Neural progenitor cell (in vitro differentiated cells): Measurements from ENCODE around the gene DNLZ. TPM values are rescaled to one million over a fixed set of nuclear protein-coding genes. Genes with fewer than 3 reads are reported as not detected.

Source experiments
- DNase-seq: peaks from one replicate; pipeline ENCODE4 v3.0.0-alpha.2; 2016; ENCODE audit warnings: low spot score
- H2AFZ ChIP-seq: fragments of 200-600 bp; sonication (generic); replicated peaks from 2 replicates; pipeline ENCODE4 v1.6.1; 2016; ENCODE audit warnings: antibody characterized with exemption
- H3F3A ChIP-seq: fragments of 200-600 bp; sonication (generic); 2 replicates; pipeline ENCODE4 v1.6.1; 2016; ENCODE audit warnings: antibody characterized with exemption, low read depth
- H3K27ac ChIP-seq: fragments of 200-600 bp; sonication (generic); 2 replicates; pipeline ENCODE4 v1.5.1; 2016; ENCODE audit warnings: mild to moderate bottlenecking
- H3K27me3 ChIP-seq: fragments of 200-600 bp; sonication (generic); 2 replicates; pipeline ENCODE4 v1.6.1; 2016; ENCODE audit warnings: mild to moderate bottlenecking, moderate library complexity
- H3K36me3 ChIP-seq: fragments of 200-600 bp; sonication (generic); 2 replicates; pipeline ENCODE4 v1.5.1; 2016
- H3K4me1 ChIP-seq: fragments of 200-600 bp; sonication (generic); 2 replicates; pipeline ENCODE4 v1.6.1; 2016; ENCODE audit warnings: mixed run types
- H3K4me2 ChIP-seq: fragments of 200-600 bp; sonication (generic); 2 replicates; pipeline ENCODE4 v1.6.1; 2016
- H3K4me3 ChIP-seq: fragments of 200-600 bp; sonication (generic); 2 replicates; pipeline ENCODE4 v1.5.1; 2016
- H3K79me2 ChIP-seq: fragments of 200-600 bp; sonication (generic); 2 replicates; pipeline ENCODE4 v1.6.1; 2016; ENCODE audit warnings: low read depth
- H3K9ac ChIP-seq: fragments of 200-600 bp; sonication (generic); 2 replicates; pipeline ENCODE4 v1.6.1; 2016
- H3K9me3 ChIP-seq: fragments of 200-600 bp; sonication (generic); 2 replicates; pipeline ENCODE4 v1.5.1; 2016; ENCODE audit warnings: low read depth
- H4K20me1 ChIP-seq: fragments of 200-600 bp; sonication (generic); 2 replicates; pipeline ENCODE4 v1.6.1; 2016; ENCODE audit warnings: low read depth
- H3K27ac Mint-ChIP-seq: 3 replicates; pipeline ENCODE4 v1.8.0; 2021; ENCODE audit warnings: mixed read lengths
- H3K27me3 Mint-ChIP-seq: 2 replicates; pipeline ENCODE4 v1.8.0; 2022; ENCODE audit warnings: low read depth, mild to moderate bottlenecking, inconsistent platforms, moderate library complexity, mixed read lengths; ENCODE audit not compliant: insufficient read depth
- H3K36me3 Mint-ChIP-seq: 3 replicates; pipeline ENCODE4 v1.8.0; 2021; ENCODE audit warnings: mixed read lengths
- H3K4me1 Mint-ChIP-seq: 3 replicates; pipeline ENCODE4 v1.8.0; 2021; ENCODE audit warnings: mixed read lengths
- H3K4me3 Mint-ChIP-seq: 3 replicates; pipeline ENCODE4 v1.8.0; 2021; ENCODE audit warnings: mild to moderate bottlenecking, moderate library complexity, mixed read lengths
- H3K9me3 Mint-ChIP-seq: 3 replicates; pipeline ENCODE4 v1.8.0; 2020; ENCODE audit warnings: mixed read lengths
- EZH2 ChIP-seq: fragments of 200-600 bp; sonication (generic); IDR thresholded peaks from 2 replicates; pipeline ENCODE4 v1.6.1; 2017; ENCODE audit warnings: antibody characterized with exemption, mild to moderate bottlenecking, moderate library complexity
- EZH2phosphoT487 ChIP-seq: fragments of 200-600 bp; sonication (generic); IDR thresholded peaks from 2 replicates; pipeline ENCODE4 v1.6.1; 2017; ENCODE audit warnings: antibody characterized with exemption
- total RNA-seq: library from RNA; depleted of rRNA; stranded (reverse); fragments of >200 nt; gene quantifications from 2 replicates; pipeline ENCODE4 v1.2.3, GENCODE V29; 2015; ENCODE audit warnings: low replicate concordance
- TF ChIP-seq, protein P1 (sequence below): fragments of 200-600 bp; sonication (generic); IDR thresholded peaks from 2 replicates; pipeline ENCODE4 v1.5.1; 2017; ENCODE audit warnings: antibody characterized with exemption, mild to moderate bottlenecking

Gene DNLZ
- total RNA-seq, 1 donor from 2014 or later = 3.4 TPM

- no peaks in the 10 kb centered on the region for H3K9me3 Mint-ChIP-seq
- Histone ChIP-seq H3K9me3 (no peaks in the 10 kb centered on the region), H3K9ac (no peak overlapping the region), H3K79me2 (peaks cover 5% of the 10 kb centered on the region), H2AFZ (no peak overlapping the region), H3K4me3 (no peak overlapping the region), H3K4me2 (no peak overlapping the region), H3K4me1 (no peaks in the 10 kb centered on the region), H3K27ac (no peak overlapping the region), H3F3A (peaks cover 12% of the 10 kb centered on the region), H4K20me1 (peaks cover 51% of the 10 kb centered on the region), H3K36me3 (no peaks in the 10 kb centered on the region), H3K27me3 (no peaks in the 10 kb centered on the region)
- TF ChIP-seq, protein P1, sequence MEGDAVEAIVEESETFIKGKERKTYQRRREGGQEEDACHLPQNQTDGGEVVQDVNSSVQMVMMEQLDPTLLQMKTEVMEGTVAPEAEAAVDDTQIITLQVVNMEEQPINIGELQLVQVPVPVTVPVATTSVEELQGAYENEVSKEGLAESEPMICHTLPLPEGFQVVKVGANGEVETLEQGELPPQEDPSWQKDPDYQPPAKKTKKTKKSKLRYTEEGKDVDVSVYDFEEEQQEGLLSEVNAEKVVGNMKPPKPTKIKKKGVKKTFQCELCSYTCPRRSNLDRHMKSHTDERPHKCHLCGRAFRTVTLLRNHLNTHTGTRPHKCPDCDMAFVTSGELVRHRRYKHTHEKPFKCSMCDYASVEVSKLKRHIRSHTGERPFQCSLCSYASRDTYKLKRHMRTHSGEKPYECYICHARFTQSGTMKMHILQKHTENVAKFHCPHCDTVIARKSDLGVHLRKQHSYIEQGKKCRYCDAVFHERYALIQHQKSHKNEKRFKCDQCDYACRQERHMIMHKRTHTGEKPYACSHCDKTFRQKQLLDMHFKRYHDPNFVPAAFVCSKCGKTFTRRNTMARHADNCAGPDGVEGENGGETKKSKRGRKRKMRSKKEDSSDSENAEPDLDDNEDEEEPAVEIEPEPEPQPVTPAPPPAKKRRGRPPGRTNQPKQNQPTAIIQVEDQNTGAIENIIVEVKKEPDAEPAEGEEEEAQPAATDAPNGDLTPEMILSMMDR = no peak
- TF ChIP-seq EZH2phosphoT487 (no peak), EZH2 (no peak)
- no peak for DNase-seq
- peaks cover 4% of the 10 kb centered on the region for H3K27me3 Mint-ChIP-seq
- H3K27ac Mint-ChIP-seq = no peak overlapping the region
- no peak overlapping the region for H3K4me3 Mint-ChIP-seq
- peaks cover 9% of the 10 kb centered on the region for H3K4me1 Mint-ChIP-seq
- no peaks in the 10 kb centered on the region for H3K36me3 Mint-ChIP-seq
Observed at GRCh38 chr9:136335296-136336155, 28.0 kb downstream of the DNLZ start.

DNA sequence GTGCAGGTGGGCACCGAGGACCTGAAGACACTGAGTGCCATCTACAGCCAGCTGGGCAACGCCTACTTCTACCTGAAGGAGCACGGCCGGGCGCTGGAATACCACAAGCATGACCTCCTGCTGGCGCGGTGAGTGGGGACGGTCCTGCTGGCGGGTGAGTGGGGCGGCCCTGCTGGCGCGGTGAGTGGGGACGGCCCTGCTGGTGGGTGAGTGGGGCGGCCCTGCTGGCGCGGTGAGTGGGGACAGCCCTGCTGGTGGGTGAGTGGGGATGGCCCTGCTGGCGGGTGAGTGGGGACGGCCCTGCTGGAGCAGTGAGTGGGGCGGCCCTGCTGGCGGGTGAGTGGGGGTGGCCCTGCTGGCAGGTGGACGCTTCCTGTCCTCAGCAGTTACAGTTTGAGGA, 29.0 kb downstream of the DNLZ start:
- no peaks in the 10 kb centered on the region for H3K9me3 ChIP-seq
- DNase-seq = no peak
- H2AFZ ChIP-seq = no peak overlapping the region
- peaks cover 9% of the 10 kb centered on the region for H3K4me1 Mint-ChIP-seq
- H3F3A ChIP-seq = peaks cover 11% of the 10 kb centered on the region
- no peaks in the 10 kb centered on the region for H3K36me3 ChIP-seq
- no peak overlapping the region for H3K9ac ChIP-seq
- H3K4me2 ChIP-seq = no peak overlapping the region
- no peaks in the 10 kb centered on the region for H3K27me3 ChIP-seq
- H3K4me3 ChIP-seq = no peak overlapping the region
- no peak overlapping the region for H3K4me3 Mint-ChIP-seq
- H3K79me2 ChIP-seq = peaks cover 15% of the 10 kb centered on the region
- H3K9me3 Mint-ChIP-seq = no peaks in the 10 kb centered on the region
- H4K20me1 ChIP-seq = peaks cover 54% of the 10 kb centered on the region
- H3K27ac ChIP-seq = no peak overlapping the region
- TF ChIP-seq EZH2phosphoT487 = no peak
- TF ChIP-seq, protein P1 = no peak
- TF ChIP-seq EZH2 = no peak
- no peak overlapping the region for H3K27ac Mint-ChIP-seq
- no peaks in the 10 kb centered on the region for H3K4me1 ChIP-seq
- peaks cover 4% of the 10 kb centered on the region for H3K27me3 Mint-ChIP-seq
- H3K36me3 Mint-ChIP-seq = no peaks in the 10 kb centered on the region

- Mint-ChIP-seq H3K36me3 (no peaks in the 10 kb centered on the region), H3K27me3 (peaks cover 4% of the 10 kb centered on the region), H3K4me3 (no peak overlapping the region), H3K4me1 (peaks cover 11% of the 10 kb centered on the region), H3K9me3 (no peaks in the 10 kb centered on the region), H3K27ac (no peak overlapping the region)
- Histone ChIP-seq H3K9me3 (no peaks in the 10 kb centered on the region), H3K79me2 (peaks cover 25% of the 10 kb centered on the region), H3K4me1 (peaks cover 9% of the 10 kb centered on the region), H3K4me2 (no peak overlapping the region), H3K36me3 (no peaks in the 10 kb centered on the region), H3K27me3 (no peaks in the 10 kb centered on the region), H2AFZ (no peak overlapping the region), H3K27ac (no peak overlapping the region), H4K20me1 (peaks cover 51% of the 10 kb centered on the region), H3F3A (peaks cover 3% of the 10 kb centered on the region), H3K9ac (no peak overlapping the region), H3K4me3 (no peak overlapping the region)
- no peak for DNase-seq
- TF ChIP-seq, protein P1 = no peak
- TF ChIP-seq EZH2 (no peak), EZH2phosphoT487 (no peak)
Observed at GRCh38 chr9:136333486-136333885, 30.1 kb downstream of the DNLZ start.
